GM20431 (cell line): ENCODE measurements around the gene LAMC1.

ENCODE experiments used
- in situ Hi-C: fragments of 300-500 bp; cut with MseI, MboI; formaldehyde crosslinking; loops from one replicate; pipeline ENCODE4 v1.15.0; 2020; ENCODE audit warnings: low sequenced_read_pairs; ENCODE audit not compliant: unreplicated experiment

Gene LAMC1

GRCh38 chr1:183023146-183023600 is at the start of gene LAMC1:
Gene LAMC1 (plus strand): TSS chr1:183023420. CDS start chr1:183023717, 297 bp downstream.
- in situ Hi-C loops = no loop called here

GRCh38 chr1:182974506-182975191 is 48.6 kb upstream of the LAMC1 start:
- in situ Hi-C loops = loop anchor here (25.0 kb wide), 1 partner anchor 263 kb away; no protein-coding TSS in a partner anchor

GRCh38 chr1:182977480-182977879 is 45.7 kb upstream of the LAMC1 start:
- in situ Hi-C loops = no loop called here

GRCh38 chr1:182978151-182978853 is 44.9 kb upstream of the LAMC1 start:
- in situ Hi-C loops = no loop called here

- in situ Hi-C loops = no loop called here
Observed at GRCh38 chr1:182984138-182984537, 39.1 kb upstream of the LAMC1 start.

GRCh38 chr1:182984621-182985020 is 38.6 kb upstream of the LAMC1 start:
- in situ Hi-C loops = no loop called here

- in situ Hi-C loops = no loop called here
Observed at GRCh38 chr1:182985876-182986275, 37.3 kb upstream of the LAMC1 start.

GRCh38 chr1:182990413-182991144 is 32.6 kb upstream of the LAMC1 start:
- in situ Hi-C loops = no loop called here

GRCh38 chr1:182993746-182994145 is 29.5 kb upstream of the LAMC1 start:
- in situ Hi-C loops = no loop called here

GRCh38 chr1:182995894-182996293 is 27.3 kb upstream of the LAMC1 start:
- in situ Hi-C loops = no loop called here

GRCh38 chr1:182996816-182997215 is 26.4 kb upstream of the LAMC1 start:
- in situ Hi-C loops = no loop called here

GRCh38 chr1:182998482-182998881 is 24.7 kb upstream of the LAMC1 start:
- in situ Hi-C loops = no loop called here

- in situ Hi-C loops = no loop called here
Observed at GRCh38 chr1:183000167-183000962, 22.9 kb upstream of the LAMC1 start.

GRCh38 chr1:183002267-183002666 is 21.0 kb upstream of the LAMC1 start:
- in situ Hi-C loops = no loop called here

- in situ Hi-C loops = no loop called here
Observed at GRCh38 chr1:183002797-183003196, 20.4 kb upstream of the LAMC1 start.

- in situ Hi-C loops = no loop called here
Observed at GRCh38 chr1:183003203-183003602, 20.0 kb upstream of the LAMC1 start.

- in situ Hi-C loops = no loop called here
Observed at GRCh38 chr1:183004141-183004540, 19.1 kb upstream of the LAMC1 start.

GRCh38 chr1:183011859-183012258 is 11.4 kb upstream of the LAMC1 start:
- in situ Hi-C loops = no loop called here

- in situ Hi-C loops = no loop called here
Observed at GRCh38 chr1:183012301-183012994, 10.8 kb upstream of the LAMC1 start.
